Measurements from ENCODE around the gene DCAF5. TPM values are rescaled to one million over a fixed set of nuclear protein-coding genes. Genes with fewer than 3 reads are reported as not detected.

Gene DCAF5
- total and polyA plus RNA-seq, 2 of the 13 experiments (the other 11 are each of a cell fraction or from before 2014, with no cell fraction given) = 13.4 to 31.6 TPM

DNA sequence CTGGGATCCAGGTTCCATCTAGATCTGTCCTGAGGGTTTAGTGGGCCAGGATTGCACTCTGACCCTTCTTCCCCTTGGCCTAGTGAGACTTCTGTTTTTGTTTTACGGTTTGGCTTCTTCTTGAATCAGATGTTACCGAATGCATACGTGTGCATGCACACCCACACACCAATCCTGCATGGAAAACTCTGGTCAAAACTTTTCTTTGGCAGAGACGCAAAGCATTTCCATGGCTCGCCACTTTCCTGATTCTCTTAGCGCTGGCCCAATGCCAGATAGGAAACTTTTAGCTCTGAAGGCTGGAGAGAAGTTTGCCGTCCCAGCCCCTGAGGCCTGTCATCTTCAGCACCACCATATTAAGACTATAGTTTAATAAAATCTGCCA is 106.5 kb downstream of the DCAF5 start:
- intact Hi-C loops (cut with micrococcal nuclease; ENCODE audit: unreplicated experiment) (no loop called here), in situ Hi-C loops (cut with HindIII; ENCODE audit: extremely low pct_ligation_motif_present, low pct_unique_long_range_greater_than_20kb) (no loop called here)
- H4K20me1 ChIP-seq (ENCODE audit: insufficient read depth, low read length) = no peaks in the 10 kb centered on the region
- no TSS peak for BruUV-seq (replicated peaks)
- peaks cover 39% of the 10 kb centered on the region for H3K4me1 ChIP-seq (ENCODE audit: insufficient read depth, low read length)
- POLR2A ChIA-PET = no interaction called here
- no peak overlapping the region for H3K27ac ChIP-seq (ENCODE audit: extremely low read length, insufficient read depth, low read length)
- no peak for DNase-seq (ENCODE audit: low spot score)
- no peak overlapping the region for H3K4me2 ChIP-seq (ENCODE audit: low read depth, low read length)
- TF ChIP-seq ZNF792 (CRISPR knock-in tag; IDR thresholded peaks at IDR 0.05) (no peak), ZFAT (CRISPR knock-in tag; conservative IDR thresholded peaks at IDR 0.05) (no peak), RAD51 (IDR thresholded peaks at IDR 0.05; ENCODE audit: borderline replicate concordance) (no peak), TEAD2 (CRISPR knock-in tag; IDR thresholded peaks at IDR 0.05) (no peak)
- TF ChIP-seq, protein P1, sequence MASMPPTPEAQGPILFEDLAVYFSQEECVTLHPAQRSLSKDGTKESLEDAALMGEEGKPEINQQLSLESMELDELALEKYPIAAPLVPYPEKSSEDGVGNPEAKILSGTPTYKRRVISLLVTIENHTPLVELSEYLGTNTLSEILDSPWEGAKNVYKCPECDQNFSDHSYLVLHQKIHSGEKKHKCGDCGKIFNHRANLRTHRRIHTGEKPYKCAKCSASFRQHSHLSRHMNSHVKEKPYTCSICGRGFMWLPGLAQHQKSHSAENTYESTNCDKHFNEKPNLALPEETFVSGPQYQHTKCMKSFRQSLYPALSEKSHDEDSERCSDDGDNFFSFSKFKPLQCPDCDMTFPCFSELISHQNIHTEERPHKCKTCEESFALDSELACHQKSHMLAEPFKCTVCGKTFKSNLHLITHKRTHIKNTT (CRISPR knock-in tag; IDR thresholded peaks at IDR 0.05) = no peak
- peaks cover 0 to 25% of the 10 kb centered on the region in 2 experiments; a peak in 3 of 5 replicates for H3K27me3 ChIP-seq (ENCODE audit: control insufficient read depth in 1 of 2, insufficient read depth in 2 of 2, low read length in 2 of 2)
- no peaks in the 10 kb centered on the region for H3K36me3 ChIP-seq (replicated peaks in 1 of 2; ENCODE audit: control insufficient read depth in 1 of 2, insufficient read depth in 2 of 2, low read length in 2 of 2)
- WGBS (ENCODE audit: low lambda C conversion rate) = 74% methylated on average over 7 of the region's 7 CpGs
- FAIRE-seq = no peak
- no peaks in the 10 kb centered on the region for H3K9me3 ChIP-seq (ENCODE audit: low read length)
- H3K4me3 ChIP-seq (replicated peaks in 1 of 3; ENCODE audit: insufficient read depth in 1 of 3, low read depth in 2 of 3, low read length in 3 of 3) = no peak overlapping the region
- H3K9ac ChIP-seq (ENCODE audit: insufficient read depth, low read depth, low read length) = no peak overlapping the region
- no peak for ATAC-seq
- CTCF ChIA-PET (ENCODE audit: low intra/inter-chr PET ratio, low total read pairs) = no interaction called here
- no peaks in the 10 kb centered on the region for H3K79me2 ChIP-seq (ENCODE audit: insufficient read depth, low read length)
- no peak overlapping the region for H2AFZ ChIP-seq (ENCODE audit: low read length)

DNA sequence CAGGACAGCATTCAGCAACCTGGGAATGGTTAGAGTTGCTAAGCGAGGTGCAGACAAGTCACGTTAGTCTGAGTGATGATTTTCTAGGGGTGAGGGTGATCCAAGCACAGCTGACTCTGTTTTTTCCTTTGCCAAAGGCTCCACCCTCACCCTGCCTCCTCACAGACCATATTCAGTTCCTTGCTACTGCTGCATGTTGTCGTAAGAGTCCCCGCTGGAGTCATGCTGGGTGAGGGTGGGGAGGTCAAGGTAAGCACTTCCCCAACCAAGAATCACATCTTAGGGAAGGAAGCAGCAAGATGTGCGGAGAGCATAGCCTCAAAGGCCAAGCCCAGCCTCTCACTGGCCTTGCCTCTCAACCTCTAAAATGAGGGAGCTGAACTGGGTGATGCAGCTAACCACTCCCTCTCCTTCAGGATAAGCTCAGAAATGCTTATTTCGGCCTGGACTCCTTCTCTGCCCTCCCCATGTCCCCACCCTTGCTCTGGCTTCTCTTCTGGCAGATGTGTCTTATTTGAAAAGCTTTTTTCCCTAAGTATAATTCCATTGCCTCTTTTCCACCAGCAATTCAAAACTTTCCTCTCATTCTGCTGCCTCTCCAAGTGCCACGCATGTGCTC is 107.0 kb downstream of the DCAF5 start:
- POLR2A ChIA-PET = no interaction called here
- BruUV-seq (replicated peaks) = no TSS peak
- Histone ChIP-seq H3K27ac (ENCODE audit: extremely low read length, insufficient read depth, low read length) (no peak overlapping the region), H3K36me3 (replicated peaks in 1 of 2; ENCODE audit: control insufficient read depth in 1 of 2, insufficient read depth in 2 of 2, low read length in 2 of 2) (no peaks in the 10 kb centered on the region), H2AFZ (ENCODE audit: low read length) (no peak overlapping the region), H3K9ac (ENCODE audit: insufficient read depth, low read depth, low read length) (no peak overlapping the region), H3K4me1 (ENCODE audit: insufficient read depth, low read length) (peaks cover 35% of the 10 kb centered on the region), H3K4me3 (replicated peaks in 1 of 3; ENCODE audit: insufficient read depth in 1 of 3, low read depth in 2 of 3, low read length in 3 of 3) (no peak overlapping the region), H3K9me3 (ENCODE audit: low read length) (no peaks in the 10 kb centered on the region), H3K79me2 (ENCODE audit: insufficient read depth, low read length) (no peaks in the 10 kb centered on the region), H3K4me2 (ENCODE audit: low read depth, low read length) (no peak overlapping the region), H4K20me1 (ENCODE audit: insufficient read depth, low read length) (no peaks in the 10 kb centered on the region), H3K27me3 (ENCODE audit: control insufficient read depth in 1 of 2, insufficient read depth in 2 of 2, low read length in 2 of 2) (peaks cover 0 to 25% of the 10 kb centered on the region in 2 experiments; a peak in 3 of 5 replicates)
- CTCF ChIA-PET (ENCODE audit: low intra/inter-chr PET ratio, low total read pairs) = no interaction called here
- 31% methylated on average over 5 of the region's 7 CpGs for WGBS (ENCODE audit: low lambda C conversion rate)
- intact Hi-C loops (cut with micrococcal nuclease; ENCODE audit: unreplicated experiment) = no loop called here
- ATAC-seq = no peak
- in situ Hi-C loops (cut with HindIII; ENCODE audit: extremely low pct_ligation_motif_present, low pct_unique_long_range_greater_than_20kb) = no loop called here
- DNase-seq (ENCODE audit: low spot score) = no peak
- no peak for FAIRE-seq
- TF ChIP-seq, protein P2, sequence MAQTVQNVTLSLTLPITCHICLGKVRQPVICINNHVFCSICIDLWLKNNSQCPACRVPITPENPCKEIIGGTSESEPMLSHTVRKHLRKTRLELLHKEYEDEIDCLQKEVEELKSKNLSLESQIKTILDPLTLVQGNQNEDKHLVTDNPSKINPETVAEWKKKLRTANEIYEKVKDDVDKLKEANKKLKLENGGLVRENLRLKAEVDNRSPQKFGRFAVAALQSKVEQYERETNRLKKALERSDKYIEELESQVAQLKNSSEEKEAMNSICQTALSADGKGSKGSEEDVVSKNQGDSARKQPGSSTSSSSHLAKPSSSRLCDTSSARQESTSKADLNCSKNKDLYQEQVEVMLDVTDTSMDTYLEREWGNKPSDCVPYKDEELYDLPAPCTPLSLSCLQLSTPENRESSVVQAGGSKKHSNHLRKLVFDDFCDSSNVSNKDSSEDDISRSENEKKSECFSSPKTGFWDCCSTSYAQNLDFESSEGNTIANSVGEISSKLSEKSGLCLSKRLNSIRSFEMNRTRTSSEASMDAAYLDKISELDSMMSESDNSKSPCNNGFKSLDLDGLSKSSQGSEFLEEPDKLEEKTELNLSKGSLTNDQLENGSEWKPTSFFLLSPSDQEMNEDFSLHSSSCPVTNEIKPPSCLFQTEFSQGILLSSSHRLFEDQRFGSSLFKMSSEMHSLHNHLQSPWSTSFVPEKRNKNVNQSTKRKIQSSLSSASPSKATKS (CRISPR knock-in tag; IDR thresholded peaks at IDR 0.05) = no peak
- TF ChIP-seq ZNF788 (CRISPR knock-in tag; IDR thresholded peaks at IDR 0.05; ENCODE audit: borderline replicate concordance) (no peak), NR2C2 (CRISPR knock-in tag; IDR thresholded peaks at IDR 0.05; ENCODE audit: borderline replicate concordance) (no peak), ZNF772 (CRISPR knock-in tag; IDR thresholded peaks at IDR 0.05) (no peak), ZNF343 (CRISPR knock-in tag; IDR thresholded peaks at IDR 0.05) (no peak), NCOA2 (CRISPR knock-in tag; IDR thresholded peaks at IDR 0.05) (no peak), NPAS2 (CRISPR knock-in tag; IDR thresholded peaks at IDR 0.05; ENCODE audit: borderline replicate concordance) (no peak)
- TF ChIP-seq, protein P3, sequence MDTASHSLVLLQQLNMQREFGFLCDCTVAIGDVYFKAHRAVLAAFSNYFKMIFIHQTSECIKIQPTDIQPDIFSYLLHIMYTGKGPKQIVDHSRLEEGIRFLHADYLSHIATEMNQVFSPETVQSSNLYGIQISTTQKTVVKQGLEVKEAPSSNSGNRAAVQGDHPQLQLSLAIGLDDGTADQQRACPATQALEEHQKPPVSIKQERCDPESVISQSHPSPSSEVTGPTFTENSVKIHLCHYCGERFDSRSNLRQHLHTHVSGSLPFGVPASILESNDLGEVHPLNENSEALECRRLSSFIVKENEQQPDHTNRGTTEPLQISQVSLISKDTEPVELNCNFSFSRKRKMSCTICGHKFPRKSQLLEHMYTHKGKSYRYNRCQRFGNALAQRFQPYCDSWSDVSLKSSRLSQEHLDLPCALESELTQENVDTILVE (CRISPR knock-in tag; IDR thresholded peaks at IDR 0.05) = no peak
- TF ChIP-seq, protein P4, sequence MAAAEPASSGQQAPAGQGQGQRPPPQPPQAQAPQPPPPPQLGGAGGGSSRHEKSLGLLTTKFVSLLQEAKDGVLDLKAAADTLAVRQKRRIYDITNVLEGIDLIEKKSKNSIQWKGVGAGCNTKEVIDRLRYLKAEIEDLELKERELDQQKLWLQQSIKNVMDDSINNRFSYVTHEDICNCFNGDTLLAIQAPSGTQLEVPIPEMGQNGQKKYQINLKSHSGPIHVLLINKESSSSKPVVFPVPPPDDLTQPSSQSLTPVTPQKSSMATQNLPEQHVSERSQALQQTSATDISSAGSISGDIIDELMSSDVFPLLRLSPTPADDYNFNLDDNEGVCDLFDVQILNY (CRISPR knock-in tag; conservative IDR thresholded peaks at IDR 0.05) = no peak

Data from HepG2 (cell line).